ENCODE results near the gene MCC.

The MCC gene

GRCh38 chr5:113487781-113488644 lies at the start of gene MCC:
MCC (minus strand) TSS chr5:113488453.
- no peak for DNase-seq

- DNase-seq: no peak
These were observed 43.4 kb upstream of the MCC start for GRCh38 chr5:113531481-113532159.

GRCh38 chr5:113527746-113528145 lies 39.5 kb upstream of the MCC start:
- DNase-seq: no peak

- DNase-seq: no peak
These were observed 38.2 kb upstream of the MCC start for GRCh38 chr5:113526421-113526820.

- DNase-seq: no peak
These were observed 36.7 kb upstream of the MCC start for GRCh38 chr5:113524927-113525326.

GRCh38 chr5:113523168-113523567 lies 34.9 kb upstream of the MCC start:
- DNase-seq: no peak

GRCh38 chr5:113520899-113521298 lies 32.6 kb upstream of the MCC start:
- DNase-seq: no peak

- DNase-seq: no peak
These were observed 32.2 kb upstream of the MCC start for GRCh38 chr5:113520429-113520828.

- DNase-seq: no peak
These were observed 31.2 kb upstream of the MCC start for GRCh38 chr5:113519412-113519811.

GRCh38 chr5:113518884-113519283 lies 30.6 kb upstream of the MCC start:
- no peak for DNase-seq

- no peak for DNase-seq
These were observed 26.0 kb upstream of the MCC start for GRCh38 chr5:113514289-113514635.

- peak; percentile 59 for DNase-seq
These were observed 25.4 kb upstream of the MCC start, which contains the start of gene YTHDC2 for GRCh38 chr5:113513384-113514288. YTHDC2 (plus strand) TSS chr5:113513694; CDS start chr5:113513896, 202 bp downstream.

GRCh38 chr5:113512341-113512740 lies 24.1 kb upstream of the MCC start:
- DNase-seq: no peak

- no peak for DNase-seq
These were observed 22.7 kb upstream of the MCC start for GRCh38 chr5:113510836-113511451.

- no peak for DNase-seq
These were observed 20.5 kb upstream of the MCC start for GRCh38 chr5:113508756-113509155.

- DNase-seq: no peak
These were observed 19.3 kb upstream of the MCC start for GRCh38 chr5:113507601-113508000.

- DNase-seq: no peak
These were observed 16.9 kb upstream of the MCC start for GRCh38 chr5:113505181-113505580.

GRCh38 chr5:113503146-113503545 lies 14.9 kb upstream of the MCC start:
- no peak for DNase-seq

- no peak for DNase-seq
These were observed 13.8 kb upstream of the MCC start for GRCh38 chr5:113502073-113502472.

GRCh38 chr5:113495422-113495841 lies 7.2 kb upstream of the MCC start:
- DNase-seq: no peak

- DNase-seq: no peak
These were observed 5.2 kb upstream of the MCC start for GRCh38 chr5:113493446-113493845.

GRCh38 chr5:113491022-113491421 lies 2.8 kb upstream of the MCC start:
- no peak for DNase-seq

GRCh38 chr5:113490317-113490716 lies 2.1 kb upstream of the MCC start:
- DNase-seq: no peak

All from NCI-H1417 treated with DMSO at 0.1 percent for 48 hours (cell line).